HG02759 (cell line): ENCODE measurements around the gene ABHD14A.

ENCODE experiments used
- ATAC-seq: cut with Tn5 transposase; IDR thresholded peaks from one replicate; pipeline ENCODE4 v1.9.1; 2021; ENCODE audit warnings: mild to moderate bottlenecking, moderate library complexity; ENCODE audit not compliant: unreplicated experiment

ABHD14A gene

DNA sequence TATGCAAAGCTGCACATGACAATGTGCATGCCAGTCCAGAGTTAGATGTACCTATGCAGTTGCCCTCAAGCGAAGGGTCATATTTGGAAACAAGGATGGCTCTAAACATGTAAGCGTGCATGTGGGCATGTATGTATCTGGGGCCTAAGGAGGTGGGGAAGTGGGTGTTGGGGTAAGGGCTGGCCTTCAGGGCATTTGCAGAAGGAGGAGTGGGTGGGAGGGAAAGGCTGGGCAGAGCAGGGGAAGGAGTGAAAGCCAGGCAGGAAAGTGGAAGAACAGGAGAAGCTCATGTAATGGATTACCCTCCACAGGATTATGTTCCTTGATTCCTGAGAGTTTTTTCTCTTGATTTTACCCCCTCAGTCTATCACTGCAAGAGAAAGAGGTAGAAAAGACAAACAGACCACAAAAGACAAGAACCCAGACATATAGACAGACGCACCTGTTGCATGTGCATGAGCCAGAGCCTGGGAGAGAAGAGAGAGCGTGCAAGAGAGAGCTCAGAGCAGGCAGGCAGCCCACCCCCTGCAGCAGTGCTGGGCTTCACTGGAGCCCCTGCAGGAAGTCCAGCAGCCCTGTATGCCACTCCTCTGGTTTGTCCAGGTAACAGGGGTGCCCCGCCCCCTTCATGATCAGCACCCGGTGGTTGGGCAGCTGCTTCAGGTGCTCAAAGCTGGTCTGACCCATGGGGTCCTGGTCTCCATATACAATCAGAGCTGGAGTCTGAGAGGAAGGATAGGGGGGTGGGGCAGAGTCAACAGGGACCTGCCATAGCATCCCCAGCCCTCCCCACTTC lies 5.8 kb upstream of the ABHD14A start:
- no peak for ATAC-seq

DNA sequence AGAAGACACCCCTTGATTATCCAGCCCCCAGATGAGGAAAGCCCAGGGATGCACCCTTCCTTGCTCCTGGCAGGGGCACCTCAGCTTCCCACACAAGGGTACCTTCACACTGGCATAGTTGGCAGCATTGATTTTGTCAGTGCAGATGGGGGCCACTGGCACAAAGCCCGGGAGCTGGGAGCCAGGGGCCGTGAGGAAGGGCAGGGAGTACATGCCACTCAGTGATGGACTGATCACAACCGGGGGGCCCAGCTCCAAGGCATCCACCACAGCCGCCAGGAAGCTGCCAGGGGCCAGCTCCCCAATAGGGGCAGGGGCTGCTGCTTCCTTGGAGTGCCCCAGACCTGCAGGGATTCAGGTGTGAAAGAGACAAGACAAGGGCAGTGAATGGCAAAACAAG lies 5.0 kb upstream of the ABHD14A start:
- no peak for ATAC-seq

DNA sequence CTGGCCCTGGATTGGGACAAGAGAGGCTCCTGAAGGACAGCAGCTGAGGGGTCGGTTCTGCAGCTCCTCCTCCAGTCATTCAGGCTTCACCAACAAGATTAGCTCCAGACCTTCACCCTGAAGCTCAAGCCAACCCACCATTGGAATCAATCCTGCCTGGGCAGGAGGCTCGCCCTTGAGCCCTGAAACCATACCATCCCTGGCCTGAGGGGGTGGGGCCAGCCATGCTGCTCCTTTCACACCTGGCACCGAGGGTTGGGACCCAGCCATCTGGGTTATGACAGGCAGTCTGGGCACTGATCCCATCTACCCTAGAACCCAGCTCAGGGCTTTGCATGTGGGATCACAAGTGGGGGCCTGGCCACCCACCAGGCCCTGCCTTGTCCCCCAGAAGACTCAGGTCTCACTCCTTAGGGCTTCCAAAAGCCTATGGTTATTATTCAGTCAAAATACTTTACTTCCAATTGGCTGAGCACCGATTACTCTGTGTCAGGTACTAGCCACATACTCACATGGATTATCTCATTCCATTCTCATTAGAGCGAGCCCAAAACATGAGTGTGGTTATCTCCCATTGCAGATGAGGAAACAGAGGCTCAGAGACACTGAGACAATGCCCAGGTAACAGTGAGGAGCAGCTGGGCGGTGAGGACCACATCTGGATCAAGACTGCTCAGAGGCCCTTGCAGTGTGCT lies 4.1 kb upstream of the ABHD14A start:
- ATAC-seq: no peak

DNA sequence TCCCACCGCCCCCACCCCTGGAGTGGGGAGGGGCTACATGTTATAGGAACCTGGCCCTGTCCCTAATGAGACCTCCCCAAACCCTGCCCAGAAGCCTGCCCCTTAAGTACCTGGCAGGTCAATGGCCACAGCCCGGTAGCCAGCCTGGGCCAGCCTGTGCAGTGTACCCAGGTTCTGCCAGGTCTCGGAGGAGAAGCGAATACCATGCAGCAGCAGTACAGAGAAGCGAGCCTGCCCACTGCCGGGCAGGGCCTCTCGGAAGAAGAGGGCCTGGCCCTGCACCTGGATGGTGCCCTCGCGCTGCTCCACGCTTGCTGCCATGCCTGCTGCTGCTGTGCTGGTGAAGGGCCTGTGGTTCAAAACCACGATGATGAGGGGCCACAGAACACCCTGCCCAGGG lies 3.5 kb upstream of the ABHD14A start:
- no peak for ATAC-seq

DNA sequence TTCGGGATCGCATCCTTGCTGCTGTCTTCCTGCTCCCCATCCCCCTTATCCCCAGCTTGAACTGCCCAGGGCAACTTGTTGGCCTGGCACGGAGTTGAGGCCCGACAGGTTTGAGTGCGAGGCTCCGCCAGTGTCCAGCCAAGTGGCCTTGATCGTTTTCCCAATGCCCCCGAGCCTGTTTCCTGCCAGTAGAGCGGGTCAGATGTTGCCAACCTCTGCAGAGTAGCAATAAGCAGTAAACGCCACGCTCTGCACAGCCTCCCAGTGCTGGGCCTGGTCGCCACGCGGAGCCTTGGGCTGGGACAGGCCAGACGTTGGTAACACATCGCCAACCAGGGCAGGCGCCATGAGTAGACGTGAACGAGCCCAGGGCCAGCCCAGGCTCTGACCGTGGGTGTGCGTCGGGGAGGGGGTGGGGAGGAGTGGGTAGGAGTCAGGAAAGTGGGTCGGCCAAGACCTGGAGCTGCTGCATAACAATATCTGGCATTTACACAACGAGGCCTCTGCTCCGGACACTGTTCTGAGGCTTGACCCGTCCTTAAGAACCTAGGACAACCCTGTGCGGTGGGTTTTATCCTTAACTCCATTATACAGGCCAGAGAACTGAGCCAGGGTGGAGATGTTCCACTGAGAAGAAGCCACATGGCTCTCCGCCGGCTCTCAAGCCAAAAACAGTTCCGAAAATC lies 444 bp upstream of the ABHD14A start:
- ATAC-seq: peak; percentile 1

DNA sequence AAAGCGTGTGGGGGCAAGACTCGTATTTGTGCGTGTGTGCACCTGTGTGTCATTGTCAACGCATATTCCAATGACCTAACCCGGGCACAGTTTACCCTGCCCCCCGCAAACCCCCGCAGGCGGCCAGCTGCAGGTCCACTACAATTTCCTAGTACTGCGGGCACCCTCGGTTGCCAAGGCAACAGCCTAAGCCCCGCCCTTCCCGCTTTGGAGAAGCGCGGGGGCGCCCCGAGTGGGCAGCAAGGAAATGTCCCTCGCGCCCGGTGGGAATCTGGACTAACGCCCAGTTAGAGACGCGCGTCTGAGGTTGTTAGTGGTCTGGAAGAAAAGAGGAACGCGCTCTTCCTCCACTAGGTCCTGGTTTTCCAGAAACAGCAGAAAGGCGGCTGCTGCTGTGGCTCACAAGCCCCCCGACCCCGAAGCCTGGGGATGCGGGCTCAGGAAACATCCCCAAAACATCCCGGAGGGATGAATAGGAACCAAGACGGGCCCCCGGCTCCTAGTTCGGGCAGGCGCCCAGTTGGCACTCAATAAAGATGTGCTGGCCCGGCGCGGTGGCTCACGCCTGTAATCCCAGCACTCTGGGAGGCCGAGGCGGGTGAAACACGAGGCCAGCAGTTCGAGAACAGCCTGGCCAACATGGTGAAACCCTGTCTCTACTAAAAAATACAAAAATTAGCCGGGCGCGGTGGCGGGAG lies 1.1 kb downstream of the ABHD14A start:
- ATAC-seq: no peak

DNA sequence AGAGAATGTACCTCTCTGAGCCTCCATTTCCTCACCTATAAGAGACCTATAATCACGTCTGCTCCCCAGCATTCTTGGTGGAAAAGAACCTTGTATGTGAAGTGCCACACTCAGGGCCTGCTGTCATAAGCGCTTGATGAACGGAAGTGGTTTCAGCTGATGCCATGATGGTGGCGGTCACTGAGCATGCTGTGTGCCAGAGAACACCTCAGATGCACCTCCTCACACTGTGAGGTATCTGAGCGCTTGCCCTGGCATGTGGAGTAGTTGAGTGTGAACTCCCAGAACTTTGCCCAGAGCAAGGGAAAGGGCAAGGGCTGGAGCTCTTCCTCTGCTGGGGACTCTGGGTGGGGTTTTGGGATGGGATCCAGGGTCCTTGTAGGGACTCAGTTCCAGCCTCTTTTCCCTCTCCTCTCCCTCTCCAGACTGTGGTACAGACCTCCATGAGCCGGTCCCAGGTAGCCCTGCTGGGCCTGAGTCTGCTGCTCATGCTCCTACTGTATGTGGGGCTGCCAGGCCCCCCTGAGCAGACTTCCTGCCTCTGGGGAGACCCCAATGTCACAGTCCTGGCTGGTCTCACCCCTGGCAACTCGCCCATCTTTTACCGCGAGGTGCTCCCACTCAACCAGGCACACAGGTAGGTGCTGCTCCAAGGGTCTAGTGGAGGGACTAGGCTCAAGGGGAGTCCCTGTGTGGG lies 2.7 kb downstream of the ABHD14A start:
- ATAC-seq: no peak

DNA sequence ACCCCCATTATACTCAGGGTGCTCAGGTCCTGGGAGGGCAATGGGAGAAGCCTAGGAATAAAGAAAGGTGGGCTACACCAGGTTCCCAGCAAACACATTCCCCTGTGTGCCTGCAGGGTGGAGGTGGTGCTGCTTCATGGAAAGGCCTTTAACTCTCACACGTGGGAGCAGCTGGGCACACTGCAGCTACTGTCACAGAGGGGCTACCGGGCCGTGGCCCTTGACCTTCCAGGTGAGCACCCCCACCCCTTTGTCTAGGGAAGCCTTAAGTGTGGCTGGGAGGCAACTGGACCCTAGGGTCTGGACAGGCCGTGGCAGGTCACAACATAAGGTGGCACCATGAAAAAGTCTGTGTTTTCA lies 3.3 kb downstream of the ABHD14A start:
- no peak for ATAC-seq

DNA sequence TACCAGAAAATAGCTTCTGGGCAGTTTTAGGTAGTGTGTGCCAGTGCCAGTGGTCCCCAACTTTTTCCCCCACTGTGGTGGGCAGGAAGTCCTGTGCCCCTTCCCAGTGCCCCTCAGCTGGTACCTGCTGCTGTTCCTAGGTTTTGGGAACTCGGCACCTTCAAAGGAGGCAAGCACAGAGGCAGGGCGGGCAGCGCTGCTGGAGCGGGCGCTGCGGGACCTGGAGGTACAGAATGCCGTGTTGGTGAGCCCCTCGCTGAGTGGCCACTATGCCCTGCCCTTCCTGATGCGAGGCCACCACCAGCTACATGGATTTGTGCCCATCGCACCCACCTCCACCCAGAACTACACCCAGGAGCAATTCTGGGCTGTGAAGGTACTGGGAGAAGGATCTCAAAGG lies 5.4 kb downstream of the ABHD14A start:
- no peak for ATAC-seq

DNA sequence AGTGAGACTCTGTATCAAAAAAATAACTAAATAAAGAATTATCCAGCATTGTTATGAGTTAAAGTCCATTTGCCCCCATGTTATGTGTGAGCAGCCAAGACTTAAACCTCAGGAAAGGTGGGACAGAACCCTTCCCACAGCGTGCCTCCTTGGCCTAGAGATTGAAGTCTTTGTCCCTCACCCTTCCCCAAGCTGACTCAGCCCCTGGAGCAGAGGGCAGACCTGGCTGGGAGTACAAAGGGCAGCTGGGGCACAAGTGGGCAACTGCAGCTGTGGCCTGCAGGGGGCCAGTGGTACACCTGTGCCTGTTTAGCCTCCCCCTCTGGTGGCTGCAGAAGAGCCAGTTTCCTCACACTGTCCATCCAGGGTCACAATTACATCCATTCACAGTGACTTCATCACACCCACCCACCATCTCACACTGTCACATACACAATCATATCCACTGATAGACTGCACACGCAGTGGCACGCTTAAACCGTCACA lies 7.5 kb downstream of the ABHD14A start:
- peak; percentile 46 for ATAC-seq

DNA sequence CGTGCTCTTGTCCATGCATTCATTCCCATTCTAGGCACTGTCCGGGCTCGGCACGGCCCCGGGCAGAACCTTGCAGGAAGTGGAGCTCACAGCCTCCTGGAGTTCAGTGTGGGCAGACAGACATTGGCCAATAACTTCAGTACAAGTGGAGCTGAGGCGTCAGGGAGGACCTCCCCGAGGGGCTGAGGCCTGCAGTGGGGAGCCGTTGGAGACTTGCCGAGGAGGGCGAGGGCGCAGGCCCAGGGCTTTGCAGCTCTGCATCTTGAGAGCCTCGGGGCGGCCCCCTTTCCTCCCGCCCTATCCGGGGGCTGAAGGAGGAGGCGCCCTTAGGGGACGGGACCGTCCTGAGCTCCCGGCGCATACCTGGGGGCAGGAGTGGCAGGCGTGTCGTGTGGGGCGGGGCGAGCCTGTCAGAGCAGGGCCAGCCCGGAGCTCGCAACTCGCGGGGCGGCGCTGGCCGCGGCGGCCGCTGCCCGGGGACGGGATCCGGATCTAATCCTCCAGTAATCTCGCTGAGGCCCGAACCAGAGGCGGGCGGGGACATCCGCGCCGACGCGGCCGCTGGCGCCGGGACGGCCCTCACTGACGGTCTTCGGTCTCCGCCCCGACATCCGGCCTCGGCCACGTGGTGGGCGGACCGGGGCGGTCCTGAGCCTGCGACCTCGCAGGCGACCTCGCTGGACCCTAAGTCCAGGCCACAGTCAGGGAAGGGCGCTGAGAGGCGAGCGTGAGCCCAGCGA lies 8.1 kb downstream of the ABHD14A start, which contains the start of gene ACY1:
Gene ACY1, plus strand, starts transcription at position 698 of the 740 bp plus-strand sequence. CDS start 530 bp downstream, outside the sequence.
- peak; percentile 86 for ATAC-seq

DNA sequence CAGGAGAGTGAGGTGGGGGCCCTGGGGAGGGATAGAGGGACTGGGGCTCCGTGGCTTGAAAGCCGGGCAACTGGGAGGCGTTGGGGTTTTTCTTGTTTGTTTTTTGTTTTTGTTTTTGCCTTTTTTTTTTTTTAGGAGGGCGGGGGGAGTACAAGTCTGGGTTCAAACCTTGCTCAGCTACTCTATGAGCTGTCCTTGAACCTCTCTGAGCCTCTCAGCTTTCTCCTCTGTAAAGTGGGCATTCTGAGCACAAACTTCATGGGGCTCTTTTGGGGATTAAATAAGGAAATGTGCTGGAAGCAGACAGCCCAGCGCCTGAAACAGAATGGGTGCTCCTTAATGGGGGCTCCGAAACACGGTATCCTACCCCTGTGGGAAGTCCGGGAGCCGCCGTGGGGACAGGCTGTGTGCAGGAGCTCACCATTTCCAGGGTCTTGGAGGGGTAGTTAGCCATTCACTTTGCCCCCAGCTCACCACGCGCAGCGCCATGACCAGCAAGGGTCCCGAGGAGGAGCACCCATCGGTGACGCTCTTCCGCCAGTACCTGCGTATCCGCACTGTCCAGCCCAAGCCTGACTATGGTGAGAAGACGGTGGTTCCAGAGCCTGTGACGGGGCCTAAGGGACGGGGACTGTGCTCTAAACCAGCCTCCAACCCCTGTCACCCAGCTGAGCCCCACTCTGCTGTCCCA lies 8.9 kb downstream of the ABHD14A start:
- no peak for ATAC-seq

DNA sequence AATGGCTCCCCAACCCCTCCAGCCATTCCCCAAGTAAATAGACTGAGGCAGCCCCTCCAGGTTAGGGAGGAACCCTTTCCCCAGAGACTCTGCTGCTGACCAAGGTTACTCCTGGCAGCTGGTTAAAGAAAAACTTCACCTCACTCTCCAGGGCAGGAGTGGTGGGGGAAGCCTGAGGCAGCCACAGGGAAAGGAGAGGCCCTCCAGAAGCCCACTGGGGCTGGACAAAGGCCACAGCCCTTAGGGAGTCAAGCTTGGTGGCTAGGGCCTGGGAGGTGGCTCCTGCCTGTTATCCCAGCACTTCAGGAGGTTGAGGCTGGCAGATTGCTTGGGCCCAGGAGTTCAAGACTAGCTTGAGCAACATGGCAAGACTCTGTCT lies 9.4 kb downstream of the ABHD14A start:
- ATAC-seq: no peak

DNA sequence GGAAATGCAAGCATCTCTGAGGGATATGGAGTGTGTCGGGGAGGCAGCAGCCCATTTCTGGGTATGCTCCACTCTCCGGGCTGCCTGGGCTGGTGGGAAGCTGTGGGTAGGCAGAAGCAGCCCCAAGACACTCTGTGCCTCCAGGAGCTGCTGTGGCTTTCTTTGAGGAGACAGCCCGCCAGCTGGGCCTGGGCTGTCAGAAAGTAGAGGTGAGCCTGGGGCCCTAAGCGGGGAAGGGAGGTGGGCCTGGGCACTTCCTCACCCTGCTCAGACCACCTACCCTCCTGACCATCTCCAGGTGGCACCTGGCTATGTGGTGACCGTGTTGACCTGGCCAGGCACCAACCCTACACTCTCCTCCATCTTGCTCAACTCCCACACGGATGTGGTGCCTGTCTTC lies 10.2 kb downstream of the ABHD14A start:
- ATAC-seq: no peak

DNA sequence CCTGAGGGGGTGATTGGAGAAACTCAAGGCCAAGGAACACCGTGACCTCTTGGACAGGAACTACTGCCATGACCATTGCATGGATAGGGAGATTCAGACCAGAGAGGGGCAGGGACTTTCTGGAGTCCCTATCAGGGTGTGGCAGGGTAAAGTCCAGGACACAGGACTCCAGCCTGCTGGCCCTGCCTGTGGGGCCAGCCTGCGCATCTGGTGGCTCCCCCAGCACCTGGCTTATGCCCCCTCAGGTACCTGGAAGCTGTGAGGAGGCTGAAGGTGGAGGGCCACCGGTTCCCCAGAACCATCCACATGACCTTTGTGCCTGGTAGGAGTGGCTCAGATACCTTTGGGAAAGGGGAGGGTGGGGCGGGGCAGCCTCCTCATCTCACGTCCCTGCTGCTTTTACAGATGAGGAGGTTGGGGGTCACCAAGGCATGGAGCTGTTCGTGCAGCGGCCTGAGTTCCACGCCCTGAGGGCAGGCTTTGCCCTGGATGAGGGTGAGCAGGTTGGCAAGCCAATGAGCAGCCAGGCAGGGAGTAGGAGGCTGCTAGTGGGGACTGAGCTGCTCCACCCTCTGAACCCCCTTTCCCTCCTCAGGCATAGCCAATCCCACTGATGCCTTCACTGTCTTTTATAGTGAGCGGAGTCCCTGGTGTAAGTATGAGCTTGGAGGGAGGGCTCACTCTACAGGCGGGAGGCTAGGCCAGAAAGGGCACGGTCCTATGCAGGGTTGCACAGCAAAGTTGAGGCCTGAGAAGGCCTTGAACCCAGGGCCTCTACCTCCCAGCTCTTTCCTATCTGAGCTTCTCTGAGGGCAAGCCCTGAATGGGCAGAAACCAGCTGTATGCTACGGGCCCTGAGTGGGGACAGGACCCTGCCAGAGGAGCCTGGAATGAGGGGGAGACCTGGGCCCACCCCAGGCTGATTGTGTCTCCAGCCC lies 11.4 kb downstream of the ABHD14A start:
- no peak for ATAC-seq

DNA sequence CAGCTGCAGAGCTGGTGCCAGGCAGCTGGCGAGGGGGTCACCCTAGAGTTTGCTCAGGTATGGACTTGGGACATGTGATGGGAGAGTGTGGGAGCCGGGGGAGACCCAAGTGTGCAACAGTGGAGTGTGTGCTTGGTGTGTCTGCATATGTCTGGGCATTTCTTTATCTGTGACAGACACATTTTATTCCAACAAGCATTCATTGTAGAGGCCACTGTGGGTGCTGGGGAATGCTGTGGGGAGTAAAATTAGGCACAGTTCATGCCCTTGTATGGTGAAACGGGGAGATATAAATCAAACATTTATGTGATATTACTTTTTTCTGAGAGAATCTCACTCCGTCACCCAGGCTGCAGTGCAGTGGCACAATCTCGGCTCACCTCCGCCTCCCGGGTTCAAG lies 12.7 kb downstream of the ABHD14A start:
- no peak for ATAC-seq

DNA sequence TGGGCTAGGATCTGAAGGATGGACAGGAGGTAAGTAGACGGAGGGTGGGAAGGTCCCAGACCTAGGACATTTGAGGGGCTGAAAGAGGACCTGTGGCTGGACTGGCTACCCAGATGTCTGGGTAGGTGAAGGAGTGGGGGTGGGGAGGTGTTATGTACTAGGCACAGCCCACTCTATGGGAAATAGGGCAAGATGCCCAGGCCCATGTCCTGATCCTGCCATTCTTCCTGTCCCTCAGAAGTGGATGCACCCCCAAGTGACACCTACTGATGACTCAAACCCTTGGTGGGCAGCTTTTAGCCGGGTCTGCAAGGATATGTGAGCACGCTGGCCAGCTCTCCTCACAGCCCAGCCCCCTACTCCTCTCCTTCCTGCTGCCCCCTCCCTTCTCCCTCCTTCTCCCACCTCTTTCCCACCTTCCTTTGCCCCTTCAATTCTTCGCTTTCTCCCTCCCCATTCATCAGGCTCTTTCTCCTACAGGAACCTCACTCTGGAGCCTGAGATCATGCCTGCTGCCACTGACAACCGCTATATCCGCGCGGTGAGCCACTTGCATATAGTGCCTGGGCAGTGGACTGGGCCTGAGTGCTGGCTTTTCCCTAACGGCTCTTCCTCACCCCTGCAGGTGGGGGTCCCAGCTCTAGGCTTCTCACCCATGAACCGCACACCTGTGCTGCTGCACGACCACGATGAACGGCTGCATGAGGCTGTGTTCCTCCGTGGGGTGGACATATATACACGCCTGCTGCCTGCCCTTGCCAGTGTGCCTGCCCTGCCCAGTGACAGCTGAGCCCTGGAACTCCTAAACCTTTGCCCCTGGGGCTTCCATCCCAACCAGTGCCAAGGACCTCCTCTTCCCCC lies 13.7 kb downstream of the ABHD14A start:
- no peak for ATAC-seq
